GM21367 (cell line): ENCODE measurements around the gene CFAP251.
"Not testable (repeated sequence)": the region's sequence is repeated elsewhere in the genome, so short reads cannot be mapped to it uniquely, and the experiment has no call there.

ENCODE experiments used
- ATAC-seq: cut with Tn5 transposase; IDR thresholded peaks from one replicate; pipeline ENCODE4 v1.9.1; 2021; ENCODE audit not compliant: unreplicated experiment

The CFAP251 gene

GRCh38 chr12:121908702-121909101 lies 9.7 kb upstream of the CFAP251 start:
- ATAC-seq: no peak

DNA sequence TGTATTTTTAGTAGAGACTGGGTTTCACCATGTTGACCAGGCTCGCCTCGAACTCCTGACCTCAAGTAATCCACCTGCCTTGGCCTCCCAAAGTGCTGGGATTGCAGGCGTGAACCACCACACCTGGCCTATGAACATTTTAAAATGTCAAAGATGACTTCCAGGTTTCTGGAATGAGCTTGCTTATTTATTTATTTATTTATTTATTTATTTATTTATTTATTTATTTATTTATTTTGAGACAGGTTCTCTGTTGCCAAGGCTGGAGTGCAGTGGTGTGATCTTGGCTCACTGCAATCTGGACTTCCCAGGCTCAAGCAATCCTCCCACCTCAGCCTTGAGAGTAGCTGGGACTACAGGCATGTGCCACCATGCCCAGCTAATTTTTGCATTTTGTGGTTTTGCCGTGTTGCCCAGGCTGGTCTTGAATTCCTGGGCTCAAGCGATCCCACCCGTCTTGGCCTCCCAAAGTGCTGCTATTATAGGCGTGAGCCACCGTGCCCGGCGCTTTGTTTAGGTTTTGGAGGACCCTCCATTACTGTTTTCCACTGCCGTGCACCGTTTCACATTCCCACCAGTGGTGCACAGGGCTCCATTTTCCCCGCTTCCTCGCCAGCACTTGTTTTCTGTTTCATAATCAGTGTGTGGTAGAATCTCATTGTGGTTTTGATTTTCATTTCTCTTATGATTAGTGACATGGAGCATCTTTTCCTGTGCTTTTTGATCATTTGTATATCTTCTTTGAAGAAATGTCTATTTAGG lies 6.4 kb upstream of the CFAP251 start:
- no peak for ATAC-seq

DNA sequence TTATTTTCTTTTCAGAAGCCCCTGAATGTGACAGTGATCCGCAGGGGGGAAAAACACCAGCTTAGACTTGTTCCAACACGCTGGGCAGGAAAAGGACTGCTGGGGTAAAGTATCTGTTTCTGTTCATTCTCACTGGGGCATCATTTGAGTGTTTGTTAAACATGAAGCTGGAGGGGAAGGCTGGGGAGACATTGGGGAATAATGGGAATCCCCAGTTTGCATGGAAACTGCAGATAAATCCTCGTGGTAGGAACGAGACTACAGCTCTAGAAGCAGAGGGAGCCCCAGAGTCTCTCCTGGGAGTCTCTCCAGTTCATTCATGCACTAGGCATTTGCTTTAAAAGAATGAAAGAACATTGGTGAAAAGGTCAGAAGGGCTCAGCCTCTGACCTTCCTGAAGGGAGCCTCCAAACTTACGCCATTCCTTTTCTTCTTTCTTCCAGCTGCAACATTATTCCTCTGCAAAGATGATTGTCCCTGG lies 2.5 kb upstream of the CFAP251 start:
- ATAC-seq: no peak

DNA sequence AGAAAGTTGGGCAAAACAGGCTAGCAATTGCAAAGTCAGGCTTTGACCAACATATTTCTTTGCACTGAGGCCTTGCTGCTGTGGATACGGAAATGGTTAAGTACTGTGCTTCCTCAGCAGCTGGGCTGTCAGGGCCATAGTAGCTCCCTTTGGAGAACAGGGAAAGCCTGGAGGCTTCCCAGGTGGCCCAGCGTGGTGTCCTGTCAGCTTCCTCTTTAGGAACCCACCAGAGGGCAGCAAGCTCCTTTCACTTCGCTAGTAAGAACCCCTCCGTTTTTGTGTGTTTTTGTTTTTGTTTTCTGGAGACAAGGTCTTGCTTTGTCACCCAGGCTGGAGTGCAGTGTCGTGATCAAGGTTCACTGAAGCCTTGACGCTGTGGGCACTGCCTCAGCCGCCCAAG lies 1.7 kb upstream of the CFAP251 start:
- no peak for ATAC-seq

- ATAC-seq: peak; percentile 13
Observed at GRCh38 chr12:121918679-121919038, 267 bp downstream of the CFAP251 start.

- ATAC-seq: no peak
Observed at GRCh38 chr12:121921066-121921465, 2.7 kb downstream of the CFAP251 start.

GRCh38 chr12:121925358-121925695 lies 6.9 kb downstream of the CFAP251 start:
- ATAC-seq: no peak

- ATAC-seq: no peak
Observed at GRCh38 chr12:121926874-121927706, 8.7 kb downstream of the CFAP251 start.

- ATAC-seq: no peak
Observed at GRCh38 chr12:121927813-121928212, 9.4 kb downstream of the CFAP251 start.

DNA sequence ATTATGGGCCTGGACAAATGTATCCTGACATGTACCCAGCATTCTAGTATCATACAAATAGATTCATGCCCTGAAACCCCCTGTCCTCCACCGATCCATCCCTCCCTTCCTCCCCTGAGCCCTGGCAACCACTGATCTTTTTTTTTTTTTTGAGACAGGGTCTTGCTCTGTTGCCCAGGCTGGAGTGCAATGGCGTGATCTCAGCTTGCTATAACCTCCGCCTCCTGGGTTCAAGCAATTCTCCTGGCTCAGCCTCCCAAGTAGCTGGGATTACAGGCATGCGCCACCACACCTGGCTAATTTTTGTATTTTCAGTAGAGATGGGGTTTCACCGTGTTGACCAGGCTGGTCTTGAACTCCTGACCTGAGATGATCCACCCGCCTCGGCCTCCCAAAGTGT lies 11.2 kb downstream of the CFAP251 start:
- ATAC-seq: not testable (repeated sequence)

DNA sequence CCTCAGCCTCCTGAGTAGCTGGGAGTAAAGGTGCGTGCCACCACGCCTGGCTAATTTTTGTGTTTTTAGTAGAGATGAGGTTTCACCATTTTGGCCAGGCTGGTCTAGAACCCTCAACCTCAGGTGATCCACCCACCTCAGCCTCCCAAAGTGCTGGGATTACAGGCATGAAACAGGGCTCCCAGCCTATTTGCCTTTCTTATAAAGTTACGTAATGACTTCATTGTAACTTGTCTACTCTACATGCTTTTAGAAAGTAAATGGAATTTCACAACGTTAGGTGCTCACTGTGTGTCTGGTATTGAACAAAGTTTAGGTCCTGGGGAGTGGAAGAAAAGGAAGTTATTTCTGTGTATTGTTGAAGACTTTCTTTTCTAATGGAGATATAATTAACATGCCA lies 12.5 kb downstream of the CFAP251 start:
- no peak for ATAC-seq

GRCh38 chr12:121932176-121932536 lies 13.8 kb downstream of the CFAP251 start:
- no peak for ATAC-seq

DNA sequence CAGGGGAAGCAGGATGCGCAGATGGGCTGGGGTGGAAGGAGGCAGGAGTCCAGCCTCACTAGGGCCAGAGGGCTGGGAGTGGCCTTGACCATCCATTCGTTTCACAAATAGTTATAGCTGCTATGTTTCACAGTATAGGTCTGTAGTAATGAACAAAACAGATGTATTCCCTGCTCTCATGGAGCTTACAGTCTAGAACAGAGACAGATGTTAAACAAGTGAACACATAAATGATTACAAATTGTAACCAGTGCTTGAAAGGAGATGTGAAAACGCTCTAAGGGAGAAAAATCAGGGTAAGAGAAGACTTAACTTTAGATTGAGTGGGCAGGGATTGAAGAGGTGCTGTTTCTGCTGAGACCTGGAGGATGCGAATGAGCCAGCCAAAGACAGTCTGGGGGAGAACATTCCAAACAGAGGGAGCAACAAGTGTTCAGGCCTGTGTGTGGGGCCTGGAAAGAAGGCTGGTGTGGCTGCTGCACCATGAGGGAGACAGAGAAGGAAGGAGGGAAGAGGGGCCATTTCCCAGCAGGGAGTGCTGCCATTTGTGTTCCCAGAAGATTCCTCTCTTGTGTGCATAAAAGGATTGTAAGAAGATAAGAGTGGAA lies 14.6 kb downstream of the CFAP251 start:
- no peak for ATAC-seq

- no peak for ATAC-seq
Observed at GRCh38 chr12:121933522-121934308, 15.3 kb downstream of the CFAP251 start.

DNA sequence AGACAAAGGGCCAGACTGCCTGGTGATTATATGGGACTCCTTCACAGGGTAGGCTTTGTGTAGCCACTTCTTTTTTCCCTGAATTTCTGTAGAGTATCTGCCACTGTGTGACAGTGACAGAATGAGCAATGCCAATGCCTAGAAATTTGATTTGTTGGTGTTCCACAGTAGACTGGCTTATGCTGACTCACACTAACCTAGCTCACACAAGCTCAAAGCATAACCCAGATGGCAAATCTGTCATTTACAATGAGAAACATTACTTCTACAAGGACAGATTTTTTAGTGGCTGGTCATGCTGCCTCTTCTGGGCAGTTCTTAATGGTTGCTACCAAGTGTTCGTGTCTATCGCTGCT lies 15.9 kb downstream of the CFAP251 start:
- no peak for ATAC-seq

DNA sequence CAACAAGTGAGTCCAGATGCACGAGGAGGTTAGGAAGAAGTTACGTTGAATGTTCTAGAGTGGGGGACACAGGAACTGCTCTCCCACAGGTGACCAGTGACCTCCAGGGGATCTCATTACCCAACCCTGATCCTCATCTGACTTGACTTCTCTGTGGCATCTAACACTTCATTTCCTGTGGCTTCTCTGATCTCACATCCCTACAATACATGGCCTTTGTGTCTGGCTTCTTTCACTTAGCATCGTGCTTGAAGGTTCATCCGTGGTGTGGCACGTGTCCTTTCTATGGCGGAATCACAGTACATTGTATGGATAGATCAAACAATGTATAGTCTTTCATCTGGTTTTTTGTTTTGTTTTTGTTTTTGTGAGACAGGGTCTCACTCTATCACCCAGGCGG lies 19.3 kb downstream of the CFAP251 start:
- ATAC-seq: no peak

DNA sequence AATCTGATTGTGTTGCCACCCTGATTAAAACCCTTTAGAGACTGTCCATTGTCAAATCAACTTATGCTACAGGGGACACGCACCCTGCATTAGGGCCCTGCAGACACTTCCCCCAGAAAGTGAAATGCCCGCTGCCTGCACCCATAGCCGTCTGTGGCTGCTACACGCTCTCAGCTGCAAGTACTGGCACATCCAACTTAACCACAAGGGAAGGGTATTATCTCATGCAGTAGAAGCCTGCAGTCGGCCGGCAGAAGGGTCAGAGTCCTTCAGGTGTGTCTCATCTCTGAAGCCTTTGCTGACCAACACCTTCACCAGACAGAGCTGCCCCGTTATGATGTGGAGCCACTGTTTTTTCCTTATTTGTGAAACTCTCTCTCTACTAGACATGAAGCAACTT lies 20.8 kb downstream of the CFAP251 start:
- ATAC-seq: no peak

DNA sequence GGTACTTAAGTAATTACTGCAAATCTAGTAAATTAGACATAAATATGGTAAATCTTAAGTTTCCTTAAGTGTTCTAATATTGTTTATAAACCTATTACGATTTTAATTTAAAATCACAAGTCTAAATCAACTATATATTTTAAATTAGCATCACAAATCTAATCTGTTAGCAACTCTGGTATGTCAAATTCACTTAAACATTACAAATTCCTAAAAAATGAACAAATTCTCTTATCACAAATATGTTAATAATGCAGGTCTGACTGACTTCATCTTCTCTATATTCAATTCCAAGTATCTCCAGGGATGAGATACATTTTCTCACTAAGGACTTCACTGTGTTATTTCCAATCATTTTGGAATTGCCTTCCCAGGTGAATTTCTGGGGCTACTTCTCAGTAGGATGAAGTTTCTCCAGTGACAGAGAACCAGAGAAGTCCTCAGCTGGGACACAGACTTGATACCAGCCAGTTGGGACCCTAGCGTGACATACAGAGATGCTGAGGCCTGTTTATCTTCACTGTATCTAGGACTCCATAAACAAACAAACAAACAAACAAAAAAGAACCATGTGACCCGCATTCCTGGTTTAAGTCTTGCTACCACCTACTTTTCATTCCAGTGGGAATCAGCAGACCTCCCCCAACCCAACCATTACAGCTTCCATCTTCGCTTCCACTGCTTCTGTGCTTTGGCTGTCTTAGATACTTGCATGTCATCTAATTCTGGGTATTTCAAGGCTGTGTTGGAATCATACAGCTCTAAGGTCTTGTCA lies 21.8 kb downstream of the CFAP251 start:
- no peak for ATAC-seq

DNA sequence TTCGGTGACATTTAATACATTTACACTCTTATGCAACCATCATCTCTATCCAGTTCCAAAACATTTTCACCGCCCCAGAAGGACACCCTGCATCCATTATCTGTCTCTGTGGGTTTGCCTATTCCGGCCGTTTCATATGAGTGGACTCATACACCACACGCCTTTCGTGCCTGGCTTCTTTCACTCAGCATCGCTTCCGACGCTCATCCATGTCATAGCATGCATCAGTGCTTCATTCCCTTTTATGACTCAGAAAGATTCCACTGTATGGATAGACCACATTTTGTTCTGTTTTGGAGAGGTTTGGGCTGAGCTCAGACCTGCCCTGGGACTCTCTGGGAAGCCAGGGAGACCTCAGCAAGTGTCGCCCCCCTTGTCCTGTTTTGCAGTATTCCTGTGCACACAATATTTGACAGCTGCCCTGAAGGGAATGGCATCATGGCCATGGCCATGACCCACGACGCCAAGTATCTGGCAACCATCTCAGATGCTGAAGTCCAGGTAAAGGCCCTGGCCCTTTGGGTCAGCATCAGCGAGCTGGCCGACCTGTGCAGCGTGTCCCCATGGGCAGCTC lies 23.8 kb downstream of the CFAP251 start:
- no peak for ATAC-seq

DNA sequence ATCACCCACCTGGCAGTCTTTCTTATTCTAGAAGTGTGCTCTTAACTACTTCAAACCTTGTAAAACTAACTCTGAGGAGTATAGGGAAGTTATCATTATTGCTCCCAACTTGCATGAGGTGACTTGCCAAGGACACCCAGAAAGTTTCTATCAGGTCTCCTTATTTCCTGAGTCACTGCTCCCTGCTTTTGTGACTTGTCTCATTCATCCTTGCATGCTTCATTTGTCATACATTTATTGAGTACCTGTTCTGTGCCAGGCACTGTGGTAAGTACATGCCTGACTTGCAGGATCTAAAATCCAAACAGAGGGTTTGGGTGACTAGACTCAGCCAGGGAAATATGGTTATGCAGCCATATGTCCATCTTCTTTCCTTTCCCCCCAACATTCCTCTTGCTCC lies 25.5 kb downstream of the CFAP251 start:
- no peak for ATAC-seq
